Measurements from ENCODE around the gene ANO6.
"Not testable (repeated sequence)": the region's sequence is repeated elsewhere in the genome, so short reads cannot be mapped to it uniquely, and the experiment has no call there.

ANO6 gene

GRCh38 chr12:45353944-45354343 is 138.0 kb downstream of the ANO6 start:
- DNase-seq = no peak

GRCh38 chr12:45354399-45354798 is 138.5 kb downstream of the ANO6 start:
- no peak for DNase-seq

DNA sequence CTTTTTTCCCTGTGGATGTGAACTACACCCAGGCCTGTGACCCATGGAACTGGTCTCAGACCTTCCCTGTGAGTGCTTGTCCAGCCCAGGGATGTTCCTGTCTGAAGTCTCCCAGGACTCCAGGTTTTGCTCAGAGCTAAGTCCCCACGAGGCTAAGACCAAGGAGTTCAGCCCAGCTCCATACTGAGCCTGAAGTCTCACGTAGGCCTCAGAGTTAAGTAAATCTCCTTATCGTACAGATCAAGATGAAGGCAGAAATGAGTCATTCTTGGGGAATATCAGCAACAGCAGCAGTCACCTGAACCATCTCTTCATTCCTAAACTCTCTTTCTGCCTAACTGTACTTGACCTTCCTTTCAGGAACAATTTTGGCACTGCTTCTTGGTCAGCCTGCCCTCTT is 139.8 kb downstream of the ANO6 start:
- DNase-seq = no peak

- no peak for DNase-seq
These were observed 141.1 kb downstream of the ANO6 start for GRCh38 chr12:45356822-45357538.

GRCh38 chr12:45357539-45358417 is 141.9 kb downstream of the ANO6 start:
- DNase-seq = no peak

DNA sequence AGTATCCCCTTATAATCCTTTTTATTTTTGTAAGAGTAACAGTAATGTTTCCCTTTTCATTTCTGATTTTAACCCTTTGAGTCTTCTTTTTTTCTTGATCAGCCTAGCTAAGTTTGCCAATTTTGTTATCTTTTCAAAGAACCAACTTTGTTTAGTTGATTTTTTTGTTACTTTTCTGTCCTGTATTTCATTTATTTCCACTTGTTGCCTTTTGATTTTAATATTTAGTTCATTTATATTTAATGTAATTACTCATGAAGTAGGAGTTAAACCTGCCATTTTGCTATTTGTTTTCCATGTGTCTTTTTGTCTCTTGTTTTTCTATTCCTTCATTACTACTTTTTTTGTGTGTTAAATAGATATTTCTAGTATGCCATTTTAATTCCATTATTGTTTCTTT is 146.4 kb downstream of the ANO6 start:
- no peak for DNase-seq

GRCh38 chr12:45363903-45364302 is 148.0 kb downstream of the ANO6 start:
- no peak for DNase-seq

- no peak for DNase-seq
These were observed 153.1 kb downstream of the ANO6 start for GRCh38 chr12:45368841-45369489.

DNA sequence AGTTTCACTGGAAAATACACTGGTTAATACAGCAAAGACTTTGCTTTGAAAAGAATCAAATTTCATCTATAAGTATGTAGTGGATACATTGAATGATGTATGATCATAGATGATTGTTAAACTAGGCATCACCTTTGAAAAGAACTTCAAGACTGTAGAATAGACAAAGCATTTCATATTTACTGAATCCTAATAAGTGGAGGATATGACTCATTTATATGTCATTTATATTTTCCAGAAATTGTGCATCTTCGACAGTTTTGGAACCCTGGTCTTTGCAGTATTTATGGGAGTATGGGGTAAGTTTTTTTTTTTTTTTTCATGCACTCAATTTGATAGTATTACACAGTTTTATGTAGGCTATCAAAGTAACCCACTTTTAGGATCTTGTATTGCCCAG is 161.9 kb downstream of the ANO6 start:
- no peak for DNase-seq

DNA sequence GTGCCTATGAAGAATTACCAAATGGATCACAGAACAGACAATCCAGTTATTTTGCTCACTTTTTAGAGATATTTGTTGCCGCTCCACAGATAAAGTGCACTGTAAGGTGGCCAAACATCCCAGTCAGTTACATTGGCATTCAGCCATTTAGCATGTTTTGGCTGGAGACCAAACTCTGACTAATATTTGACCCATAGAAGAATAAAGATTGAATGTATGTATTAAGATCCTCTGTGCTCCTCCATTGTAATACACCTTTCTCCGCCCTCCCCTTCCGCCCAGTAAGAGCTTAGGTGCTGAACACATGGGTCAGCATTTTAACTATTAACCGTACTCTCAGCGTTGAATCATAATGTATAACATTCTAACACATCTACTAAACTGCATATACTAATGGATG is 163.4 kb downstream of the ANO6 start:
- no peak for DNase-seq

DNA sequence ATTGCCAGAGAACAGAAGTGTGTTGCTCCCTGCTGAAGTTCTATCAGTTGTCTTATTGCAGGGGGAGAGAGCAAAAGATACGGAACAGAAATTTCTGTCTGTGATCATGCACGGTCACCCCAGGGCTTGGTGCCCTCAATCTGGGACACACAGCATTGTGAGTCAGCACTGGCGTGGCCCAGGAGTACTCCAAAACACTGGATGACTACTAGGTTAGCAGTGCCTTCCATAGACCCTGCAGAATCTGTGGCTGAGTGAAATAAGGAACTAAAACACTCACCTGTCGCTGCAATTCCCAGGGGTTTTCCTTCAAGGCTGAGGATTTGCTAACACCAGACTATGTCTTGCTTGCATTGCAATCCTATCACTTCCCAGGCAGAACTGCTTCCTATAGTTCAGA is 165.5 kb downstream of the ANO6 start:
- DNase-seq = no peak

- no peak for DNase-seq
These were observed 172.7 kb downstream of the ANO6 start for GRCh38 chr12:45388545-45388944.

GRCh38 chr12:45389426-45389825 is 173.5 kb downstream of the ANO6 start:
- no peak for DNase-seq

DNA sequence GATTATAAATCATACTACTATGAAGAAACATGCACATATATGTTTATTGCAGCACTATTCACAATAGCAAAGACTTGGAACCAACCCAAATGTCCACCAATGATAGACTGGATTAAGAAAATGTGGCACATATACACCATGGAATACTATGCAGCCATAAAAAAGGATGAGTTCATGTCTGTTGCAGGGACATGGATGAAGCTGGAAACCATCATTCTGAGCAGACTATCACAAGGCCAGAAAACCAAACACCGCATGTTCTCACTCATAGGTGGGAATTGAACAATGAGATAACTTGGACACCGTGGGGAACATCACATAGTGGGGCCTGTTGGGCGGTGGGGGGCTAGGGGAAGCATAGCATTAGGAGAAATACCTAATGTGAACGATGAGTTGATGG is 181.6 kb downstream of the ANO6 start:
- DNase-seq = not testable (repeated sequence)

DNA sequence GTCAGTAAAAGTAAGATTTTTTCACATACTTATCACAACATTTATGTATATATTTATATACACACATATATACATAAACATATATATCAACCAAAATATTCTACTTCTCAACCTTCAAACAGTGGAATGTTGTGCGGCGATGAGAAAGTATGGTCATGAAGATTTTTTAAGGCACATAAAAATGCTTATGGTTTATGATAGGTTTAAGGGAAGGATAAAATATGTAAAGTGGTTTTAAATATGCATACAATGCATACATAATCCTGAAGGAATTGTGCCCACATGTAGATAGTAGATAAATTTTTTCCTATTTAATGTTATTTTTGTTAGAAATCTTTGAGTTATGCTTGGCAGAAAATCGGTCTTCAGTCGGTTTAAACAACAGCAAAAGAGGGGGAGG is 182.7 kb downstream of the ANO6 start:
- DNase-seq = no peak

DNA sequence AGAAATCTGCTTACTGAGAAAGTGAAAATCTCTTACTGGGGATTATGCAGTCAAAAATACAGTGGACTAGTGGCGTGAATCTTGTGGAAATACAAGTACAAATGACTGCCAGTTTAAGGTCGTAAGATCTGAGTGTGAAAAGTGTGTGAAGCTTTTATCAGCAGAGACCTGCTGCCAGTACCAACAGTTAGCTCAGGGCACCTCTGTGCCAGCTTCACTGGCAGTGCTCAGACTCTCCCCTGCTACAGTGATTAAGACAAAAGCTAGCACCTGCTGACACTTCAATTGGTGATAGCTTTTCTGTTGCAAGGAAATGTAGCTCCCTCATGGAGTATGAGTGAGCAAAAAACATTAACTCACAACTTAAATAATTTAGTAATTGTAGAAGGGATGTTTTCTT is 185.1 kb downstream of the ANO6 start:
- no peak for DNase-seq

DNA sequence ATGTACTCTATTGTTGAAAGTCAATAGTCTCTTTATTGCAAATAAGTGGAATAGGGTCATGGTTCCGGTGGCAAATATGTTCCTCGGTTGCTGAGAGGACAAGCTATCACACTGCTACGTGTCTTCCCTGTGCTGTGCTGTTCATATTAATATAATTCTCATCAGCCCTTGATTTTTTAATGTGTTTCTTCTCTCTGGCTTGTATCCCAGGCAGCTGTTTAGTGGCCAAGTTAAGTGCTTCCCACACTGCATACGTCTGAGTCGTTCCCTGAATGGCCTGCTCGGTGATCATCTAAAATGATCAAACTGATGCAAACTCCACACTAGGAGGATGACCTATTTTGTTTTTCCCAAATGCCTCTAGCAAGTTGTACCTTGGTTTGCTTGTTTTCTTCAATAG is 186.4 kb downstream of the ANO6 start:
- no peak for DNase-seq

GRCh38 chr12:45406988-45407850 is 191.3 kb downstream of the ANO6 start:
- no peak for DNase-seq

- DNase-seq = no peak
These were observed 192.3 kb downstream of the ANO6 start for GRCh38 chr12:45407981-45408728.

DNA sequence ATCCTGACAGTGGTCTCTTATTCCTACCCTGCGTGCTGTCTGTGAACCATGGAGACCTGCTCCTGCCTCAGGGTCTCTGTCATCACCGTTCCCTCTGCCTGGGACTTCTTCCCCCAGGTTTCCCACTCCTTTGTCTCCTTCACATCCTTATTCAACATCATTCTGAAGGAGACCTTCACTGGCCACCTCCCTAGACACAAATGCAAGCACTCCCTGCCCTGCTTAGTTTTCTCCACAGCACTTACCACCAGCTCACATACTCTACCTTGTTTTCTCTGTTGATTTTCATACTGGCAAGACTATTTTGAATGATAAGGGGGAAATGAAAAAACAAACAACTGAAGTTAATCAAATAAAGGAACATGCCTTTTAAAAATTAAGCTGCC is 192.8 kb downstream of the ANO6 start:
- no peak for DNase-seq

GRCh38 chr12:45409966-45410365 is 194.1 kb downstream of the ANO6 start:
- DNase-seq = no peak

DNA sequence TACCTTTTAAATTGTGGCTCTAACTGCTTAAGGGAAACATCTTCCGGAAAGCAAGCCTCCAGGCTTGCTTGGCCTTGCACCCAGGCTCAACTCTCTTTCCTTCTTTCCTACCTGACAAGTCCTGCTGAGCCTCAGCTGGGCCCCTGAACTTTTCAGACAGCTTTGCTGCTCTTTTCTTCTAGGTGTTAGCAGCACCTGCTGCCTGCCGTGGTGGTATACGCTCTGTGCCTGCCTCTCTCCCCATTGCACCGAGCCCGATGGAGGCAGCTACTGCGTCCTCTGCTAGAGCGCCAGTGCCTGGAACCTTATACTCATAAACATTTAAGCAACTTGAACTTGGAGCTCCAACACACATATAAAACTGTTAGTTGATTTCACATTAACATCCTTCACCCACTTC is 195.7 kb downstream of the ANO6 start:
- no peak for DNase-seq
